GM12892 (cell line): ENCODE measurements around the gene GHR.

Experiments used
- DNase-seq: peaks from one replicate; pipeline ENCODE4 v3.0.0; 2011; ENCODE audit not compliant: insufficient read length
- FAIRE-seq: peaks from 2 replicates; lab custom pipeline; 2011; peaks lifted over from hg19 to GRCh38; lab: Jason Lieb, UNC
- POLR2A ChIP-seq: IDR thresholded peaks from 2 replicates; pipeline ENCODE4 v1.6.1; 2011; ENCODE audit warnings: low read depth, low read length, control low read depth
- POLR2AphosphoS5 ChIP-seq: IDR thresholded peaks from 2 replicates; pipeline ENCODE4 v1.6.1; 2011; ENCODE audit warnings: low read depth, low read length, control low read depth
- TAF1 ChIP-seq: IDR thresholded peaks from 2 replicates; pipeline ENCODE4 v1.6.1; 2011; ENCODE audit warnings: low read depth, mild to moderate bottlenecking, control low read depth, low read length, borderline replicate concordance

GHR gene

DNA sequence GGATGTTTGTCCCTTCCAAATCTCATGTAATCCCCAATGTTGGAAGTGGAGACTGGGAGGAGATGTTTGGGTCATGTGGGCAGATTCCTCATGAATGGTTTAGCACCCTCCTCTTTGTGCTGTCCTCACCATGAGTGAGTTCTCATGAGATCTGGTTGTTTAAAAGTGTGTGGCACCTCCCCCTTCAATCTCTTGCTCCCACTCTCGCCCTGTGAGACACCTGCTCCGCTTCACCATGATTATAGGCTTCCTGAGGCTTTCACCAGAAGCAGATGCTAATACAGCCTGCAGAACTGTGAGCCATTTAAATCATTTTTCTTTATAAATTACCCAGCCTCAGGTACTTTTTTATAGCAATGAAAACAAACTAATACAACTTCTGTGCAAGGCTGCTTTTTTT, 206.0 kb downstream of the GHR start:
- no peak for DNase-seq
- no peak for FAIRE-seq
- TF ChIP-seq TAF1 (no peak), POLR2AphosphoS5 (no peak)

DNA sequence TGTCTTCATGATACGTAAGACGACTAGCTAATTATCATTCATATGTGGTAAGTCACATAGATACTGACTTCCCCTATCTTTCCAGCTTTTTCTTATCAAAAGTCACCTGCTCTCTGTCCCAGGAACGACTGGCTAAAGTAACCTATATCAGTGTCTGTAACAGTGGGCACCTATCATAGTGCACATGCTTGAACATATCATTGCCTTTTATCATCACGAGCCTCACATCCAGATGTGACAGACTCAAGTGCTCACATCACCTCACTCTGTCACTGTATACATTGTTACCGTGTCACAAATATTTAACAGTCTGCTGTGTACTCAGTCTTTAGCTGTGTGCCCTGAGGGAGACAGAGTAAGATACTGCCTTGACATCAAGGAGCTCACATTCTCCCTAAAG, 208.0 kb downstream of the GHR start:
- no peak for DNase-seq
- no peak for FAIRE-seq
- TF ChIP-seq POLR2AphosphoS5 (no peak), TAF1 (no peak), POLR2A (no peak)

DNA sequence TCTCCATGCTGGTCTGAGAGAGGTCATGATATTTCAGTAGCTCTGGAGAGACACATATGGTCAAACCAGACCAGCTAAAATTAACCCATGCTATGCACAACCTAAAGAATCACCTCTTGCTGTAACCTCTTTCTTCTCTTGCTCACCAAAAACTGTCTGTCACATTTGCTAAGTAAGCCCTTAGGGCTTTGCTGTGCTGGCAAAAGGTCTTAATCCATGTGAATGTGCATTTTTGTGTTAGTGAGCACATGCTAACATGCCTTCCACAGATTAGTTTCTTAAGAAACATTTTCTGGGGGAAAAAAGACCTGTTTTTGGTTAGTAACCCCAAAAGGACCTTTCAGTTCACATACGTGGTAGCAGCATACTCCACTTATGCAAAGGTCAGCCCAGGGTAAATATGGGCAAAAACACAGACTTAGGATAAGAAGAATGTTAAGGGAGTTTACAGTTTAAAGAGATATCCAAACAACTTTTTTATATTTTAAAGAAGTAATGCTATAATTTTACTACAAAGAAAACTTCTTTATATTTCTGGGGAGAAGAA, 209.2 kb downstream of the GHR start:
- TF ChIP-seq TAF1 (no peak), POLR2A (no peak), POLR2AphosphoS5 (no peak)
- no peak for FAIRE-seq

DNA sequence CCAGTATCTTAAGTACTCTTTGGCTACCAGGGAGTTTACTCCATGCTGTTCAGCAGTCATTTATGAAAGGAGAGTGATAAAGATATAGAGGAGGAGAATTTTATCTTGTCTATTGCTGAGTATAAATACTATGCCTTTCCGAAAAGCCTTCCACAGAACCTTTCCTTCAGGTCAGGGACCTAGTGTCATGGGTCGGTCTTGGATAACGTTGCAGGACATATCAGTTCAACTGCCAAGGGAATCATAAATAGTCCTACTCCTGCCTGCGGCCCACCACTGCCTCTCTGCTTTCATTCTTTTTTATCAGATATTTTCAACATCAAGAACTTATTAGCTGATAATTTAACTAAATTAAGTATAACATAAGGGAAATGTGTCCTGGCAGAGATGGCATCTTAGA, 211.3 kb downstream of the GHR start:
- no peak for TF ChIP-seq POLR2AphosphoS5
- no peak for TF ChIP-seq POLR2A
- no peak for TF ChIP-seq TAF1
- FAIRE-seq, result no peak
- no peak for DNase-seq

More for the DNA sequence above, 209.2 kb downstream of the GHR start:
- no peak for DNase-seq

DNA sequence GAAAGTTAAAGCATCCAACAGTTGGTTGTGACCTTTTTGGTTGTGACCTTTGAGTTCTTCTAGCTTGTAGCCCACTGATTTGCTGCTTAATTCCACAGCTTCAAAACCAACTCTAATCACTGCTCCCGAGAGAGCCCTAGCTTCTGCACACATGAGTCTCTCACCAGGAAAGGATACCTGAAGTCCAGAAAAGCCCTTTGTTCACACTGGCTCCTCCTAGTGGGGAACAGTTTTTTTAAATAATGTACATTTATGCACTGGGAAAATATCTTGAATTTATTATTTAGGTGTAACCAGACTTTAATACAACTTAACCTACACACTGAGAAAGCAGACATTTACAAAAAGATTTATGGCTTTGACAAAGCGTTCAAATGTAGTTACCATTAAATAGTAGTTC, 213.2 kb downstream of the GHR start:
- DNase-seq (no peak), FAIRE-seq (no peak)
- TF ChIP-seq TAF1, result no peak

DNA sequence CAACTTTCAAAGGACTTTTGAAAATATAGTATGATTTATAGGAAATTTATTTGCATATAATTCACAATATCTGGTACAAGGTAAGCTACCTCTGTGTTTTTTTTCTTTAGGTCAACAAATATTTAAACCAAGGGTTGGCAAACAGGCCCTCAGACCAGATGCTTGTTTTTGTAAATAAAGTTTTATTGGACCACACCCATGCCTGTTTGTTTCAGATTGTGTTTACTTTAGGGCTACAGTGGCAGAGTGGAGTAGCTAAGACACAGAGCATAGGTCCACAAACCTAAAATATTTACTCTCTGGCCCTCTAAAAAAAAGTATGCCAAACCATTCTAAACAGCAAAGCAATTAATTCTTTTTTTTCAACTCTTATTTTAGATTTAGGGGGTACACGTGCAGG, 213.7 kb downstream of the GHR start:
- TF ChIP-seq POLR2A (no peak), TAF1 (no peak), POLR2AphosphoS5 (no peak)
- no peak for DNase-seq
- no peak for FAIRE-seq

DNA sequence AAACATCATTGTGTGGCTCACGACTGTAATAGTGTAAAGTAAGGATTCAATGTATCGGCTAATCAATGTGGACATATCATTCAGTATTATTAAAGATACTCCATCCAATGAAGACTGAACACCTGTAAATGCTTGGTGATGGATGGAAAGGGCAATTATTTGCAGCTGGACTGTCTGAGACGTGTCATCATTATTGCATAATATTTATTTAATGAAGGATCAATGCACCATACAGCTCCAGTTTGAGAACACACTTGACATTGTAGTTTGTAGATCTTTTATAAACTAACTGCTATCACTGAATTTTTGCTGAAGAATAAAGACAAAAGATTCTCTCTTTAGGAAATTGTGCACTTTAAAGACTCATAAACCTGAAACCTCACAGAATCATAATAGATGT, 215.7 kb downstream of the GHR start:
- TF ChIP-seq POLR2A, result no peak
- no peak for TF ChIP-seq TAF1
- TF ChIP-seq POLR2AphosphoS5, result no peak
- FAIRE-seq (no peak), DNase-seq (no peak)

DNA sequence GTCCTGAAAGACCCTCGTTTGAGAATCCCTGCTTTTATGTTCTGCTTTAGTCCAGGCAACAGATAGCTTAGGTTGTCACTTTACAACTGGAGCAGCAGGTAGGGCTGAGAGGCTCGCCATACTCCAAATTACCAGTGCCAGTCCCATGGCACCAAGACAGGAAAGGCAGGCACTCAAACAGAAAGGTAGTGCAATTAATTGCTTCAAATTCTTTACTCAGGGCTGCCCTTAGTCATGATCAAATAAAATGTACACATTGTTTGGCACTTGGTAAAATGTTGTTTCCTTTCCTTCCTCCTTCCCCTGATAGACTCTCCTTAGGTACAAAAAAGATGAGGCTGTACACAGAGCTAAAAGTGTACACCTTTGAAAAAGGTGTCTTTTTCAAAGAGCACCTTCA, 217.6 kb downstream of the GHR start:
- FAIRE-seq, result no peak
- TF ChIP-seq TAF1 (no peak), POLR2AphosphoS5 (no peak), POLR2A (no peak)
- no peak for DNase-seq

DNA sequence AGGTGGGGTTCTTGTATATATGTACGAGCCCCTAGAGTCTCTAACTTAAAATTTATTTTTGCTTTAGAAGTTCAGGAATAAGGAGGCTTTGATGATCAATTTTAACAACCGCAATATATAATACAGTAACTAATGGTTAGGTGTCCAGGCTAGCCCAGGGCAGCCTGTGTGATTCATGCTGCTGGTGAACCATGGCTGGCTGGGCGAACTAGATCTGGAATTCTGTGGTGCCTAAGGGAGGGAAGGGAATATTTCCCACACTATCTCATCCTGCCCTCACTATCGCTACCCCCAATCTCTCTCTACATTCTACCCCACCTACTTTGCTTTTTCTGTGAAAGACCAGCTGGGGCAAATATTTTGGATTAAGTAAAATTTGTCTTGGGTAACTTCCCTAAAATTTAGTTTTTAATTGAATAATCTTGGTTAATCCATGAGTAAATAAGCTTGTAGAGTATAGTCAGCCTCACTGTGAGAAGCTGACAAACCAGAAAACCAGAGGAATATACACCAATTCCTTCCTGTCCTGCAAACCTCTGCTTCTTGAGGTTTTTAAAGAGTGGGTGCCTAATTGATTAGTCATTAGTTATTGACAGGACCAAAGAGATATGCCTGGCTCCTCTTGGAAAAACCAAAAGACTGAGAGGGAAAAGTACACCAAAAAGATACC, 218.2 kb downstream of the GHR start:
- no peak for TF ChIP-seq POLR2AphosphoS5
- no peak for TF ChIP-seq TAF1
- no peak for TF ChIP-seq POLR2A
- DNase-seq (no peak), FAIRE-seq (no peak)

DNA sequence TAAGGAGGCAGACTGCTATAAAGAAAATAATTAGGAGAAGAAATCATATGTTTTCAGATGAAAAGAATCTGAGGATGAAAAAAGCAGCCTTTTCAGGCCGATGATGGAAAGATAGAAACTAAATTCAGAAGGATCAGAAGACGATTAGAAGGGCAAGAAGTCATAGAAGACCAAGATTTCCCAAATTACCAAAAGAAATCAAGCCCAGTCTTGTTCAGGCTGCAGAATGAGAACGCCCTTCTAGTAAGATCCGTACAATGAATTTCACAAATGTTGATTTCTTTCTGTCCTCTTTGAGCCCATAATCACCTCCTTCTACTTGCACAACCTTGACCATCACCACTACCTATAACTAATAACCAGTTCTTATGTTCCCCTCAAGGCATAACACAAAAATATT, 218.8 kb downstream of the GHR start:
- DNase-seq, result no peak
- no peak for FAIRE-seq
- no peak for TF ChIP-seq POLR2A
- TF ChIP-seq TAF1, result no peak
- TF ChIP-seq POLR2AphosphoS5, result no peak

DNA sequence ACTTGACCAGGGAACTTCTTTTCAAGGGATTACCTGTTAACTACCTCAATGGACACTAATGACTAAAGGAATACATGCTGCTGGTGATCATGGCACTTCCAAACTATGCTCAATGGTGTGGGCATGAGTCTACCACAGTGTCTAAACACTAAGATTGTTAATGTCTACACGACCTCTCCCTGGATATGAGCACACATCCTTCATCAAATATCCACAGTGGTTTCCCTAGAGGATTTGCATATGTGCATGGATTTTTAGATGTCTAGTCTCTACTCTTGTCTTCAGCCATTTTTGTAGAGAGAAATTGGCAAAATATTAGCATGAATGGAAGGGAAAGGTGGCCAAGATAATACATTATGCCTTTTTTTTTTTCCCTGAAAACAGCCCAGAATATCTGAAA, 220.1 kb downstream of the GHR start:
- no peak for DNase-seq
- no peak for FAIRE-seq
- TF ChIP-seq POLR2A, result no peak
- TF ChIP-seq POLR2AphosphoS5, result no peak
- no peak for TF ChIP-seq TAF1

DNA sequence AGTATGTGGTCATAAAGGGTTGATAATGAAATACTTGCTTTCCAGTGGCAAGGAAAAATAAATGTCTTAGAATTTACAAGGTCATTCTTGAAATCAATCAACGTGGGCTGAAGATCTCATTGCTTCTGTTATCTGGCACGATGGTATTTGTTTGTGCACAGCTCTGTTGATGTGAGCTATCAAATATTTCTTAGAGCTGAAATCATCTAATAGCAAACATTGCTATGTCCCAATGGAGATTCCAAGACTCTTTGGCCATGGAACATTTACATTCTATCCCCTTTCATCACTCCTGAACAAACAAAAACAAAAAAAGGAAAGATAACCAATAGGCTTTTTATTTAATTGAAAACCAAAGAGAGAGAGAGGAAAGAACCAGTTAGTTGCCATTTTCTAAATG, 221.9 kb downstream of the GHR start:
- FAIRE-seq (no peak), DNase-seq (no peak)
- TF ChIP-seq POLR2AphosphoS5, result no peak
- TF ChIP-seq TAF1, result no peak
- TF ChIP-seq POLR2A, result no peak

DNA sequence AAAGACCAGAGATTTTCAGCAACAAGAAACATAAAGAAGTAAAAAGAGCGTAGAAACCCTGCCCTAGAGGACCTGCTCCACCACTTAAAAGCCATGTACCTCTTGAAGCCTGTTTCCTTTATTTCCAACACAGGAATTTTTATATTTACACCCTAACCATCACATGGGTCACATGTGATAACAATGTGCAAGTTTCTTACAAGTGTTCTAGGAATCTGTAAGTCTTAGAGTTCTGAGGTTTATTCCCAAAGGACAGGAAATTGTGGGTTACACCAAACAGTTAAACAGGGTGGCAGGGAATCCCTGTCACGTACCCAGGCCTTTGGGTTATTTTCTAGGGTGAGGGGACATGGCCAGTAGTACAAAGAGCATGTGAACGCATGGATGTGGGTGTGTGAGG, 224.8 kb downstream of the GHR start:
- TF ChIP-seq TAF1, result no peak
- DNase-seq, result no peak

More for the DNA sequence above, 224.8 kb downstream of the GHR start:
- FAIRE-seq, result no peak
